H1 (cell line): ENCODE results near the gene ATP6V1B1. TPM values are rescaled to one million over a fixed set of nuclear protein-coding genes. Genes with fewer than 3 reads are reported as not detected.
A peak's percentile ranks its signal among the peaks of the same experiment; 100 is the strongest.

Experiments
- CTCF ChIA-PET: fragments of 300-600 bp; sonication (Branson Sonifier 250); formaldehyde crosslinking; loops from one replicate; lab custom pipeline; 2021; ENCODE audit not compliant: partially characterized antibody; lab: Charles Lee
- POLR2A ChIA-PET: fragments of 300-600 bp; sonication (Branson Sonifier 250); formaldehyde crosslinking; loops from one replicate; lab custom pipeline; 2021; ENCODE audit warnings: inconsistent platforms; ENCODE audit not compliant: partially characterized antibody; lab: Charles Lee
- DNase-seq, 2 experiments: peaks; one replicate each; pipeline versions ENCODE4 v3.0.0 to v3.0.0-alpha.2; 2010 to 2022; ENCODE audit warnings: low spot score in 2 of 2, low read depth in 1 of 2, mixed read lengths in 1 of 2
- FAIRE-seq: peaks from 2 replicates; lab custom pipeline; 2011; peaks lifted over from hg19 to GRCh38; lab: Jason Lieb, UNC
- H2AFZ ChIP-seq: 2 replicates; pipeline ENCODE4 v1.8.1; 2012; ENCODE audit warnings: low read length, inconsistent platforms
- H2AK5ac ChIP-seq: 2 replicates; pipeline ENCODE4 v1.6.1; 2013; ENCODE audit warnings: low read depth, low read length
- H2BK120ac ChIP-seq: replicated peaks from 2 replicates; pipeline ENCODE3; 2013; ENCODE audit warnings: low read depth, low read length, inconsistent platforms
- H2BK12ac ChIP-seq: 2 replicates; pipeline ENCODE4 v1.6.1; 2013; ENCODE audit warnings: low read depth, low read length
- H2BK15ac ChIP-seq: 2 replicates; pipeline ENCODE4 v1.6.1; 2013; ENCODE audit warnings: low read length
- H2BK20ac ChIP-seq: 2 replicates; pipeline ENCODE4 v1.6.1; 2013; ENCODE audit warnings: low read length
- H2BK5ac ChIP-seq: 2 replicates; pipeline ENCODE4 v1.6.1; 2013; ENCODE audit warnings: low read depth, low read length
- H3K14ac ChIP-seq: 2 replicates; pipeline ENCODE4 v1.6.1; 2013; ENCODE audit warnings: inconsistent platforms; ENCODE audit not compliant: insufficient read length
- H3K18ac ChIP-seq: 2 replicates; pipeline ENCODE4 v1.6.1; 2013; ENCODE audit warnings: low read length; ENCODE audit errors: extremely low read depth
- H3K23ac ChIP-seq: 2 replicates; pipeline ENCODE4 v1.6.1; 2013; ENCODE audit warnings: inconsistent platforms; ENCODE audit not compliant: insufficient read length
- H3K23me2 ChIP-seq: 2 replicates; pipeline ENCODE4 v1.6.1; 2013; ENCODE audit warnings: low read depth, low read length
- H3K27ac ChIP-seq: 2 replicates; pipeline ENCODE4 v1.6.1; 2011; ENCODE audit warnings: low read depth, low read length, inconsistent platforms
- H3K27me3 ChIP-seq, 4 experiments: replicated peaks in 1 of 4; 1 replicate in 1 of 4; 2 replicates in 3 of 4; pipeline versions ENCODE4 v1.6.1 to v1.8.1; 2011 to 2013; ENCODE audit warnings: low read length in 3 of 4, mild to moderate bottlenecking in 3 of 4, inconsistent platforms in 2 of 4, mixed read lengths in 2 of 4, moderate library complexity in 1 of 4; ENCODE audit not compliant: control insufficient read depth in 3 of 4, insufficient read depth in 3 of 4; ENCODE audit errors: extremely low read depth in 1 of 4
- H3K36me3 ChIP-seq, 4 experiments: 2 replicates each; pipeline versions ENCODE4 v1.6.1 to v1.8.1; 2011 to 2013; ENCODE audit warnings: mild to moderate bottlenecking in 4 of 4, low read length in 3 of 4, moderate library complexity in 2 of 4, control low read depth in 1 of 4, inconsistent platforms in 1 of 4; ENCODE audit not compliant: insufficient read depth in 4 of 4, control insufficient read depth in 2 of 4
- H3K4ac ChIP-seq: replicated peaks from 2 replicates; pipeline ENCODE3; 2013; ENCODE audit warnings: low read length, low read depth, mixed read lengths, inconsistent platforms; ENCODE audit not compliant: insufficient read length
- H3K4me1 ChIP-seq, 4 experiments: replicated peaks in 1 of 4; 1 replicate in 1 of 4; 2 replicates in 3 of 4; pipeline versions ENCODE4 v1.6.1 to v1.8.1; 2011 to 2013; ENCODE audit warnings: low read length in 3 of 4, inconsistent platforms in 2 of 4, mixed read lengths in 1 of 4; ENCODE audit not compliant: insufficient read depth in 4 of 4, control insufficient read depth in 3 of 4
- H3K4me2 ChIP-seq, 2 experiments: 2 replicates each; pipeline versions ENCODE4 v1.6.1 to v1.8.1; 2011 to 2013; ENCODE audit warnings: low read depth in 2 of 2, low read length in 2 of 2, control low read depth in 1 of 2, inconsistent platforms in 1 of 2, mild to moderate bottlenecking in 1 of 2; ENCODE audit not compliant: insufficient read depth in 1 of 2
- H3K4me3 ChIP-seq, 4 experiments: fragments of 200-600, 300-600 bp in 1 of 4; sonication (generic), shearing (Covaris generic), sonication (Bioruptor Twin) in 1 of 4; 2 replicates each; pipeline versions ENCODE4 v1.5.1 to v1.8.1; 2011 to 2016; ENCODE audit warnings: low read length in 4 of 4, low read depth in 3 of 4, control low read depth in 2 of 4, inconsistent platforms in 2 of 4, mild to moderate bottlenecking in 2 of 4, mixed read lengths in 1 of 4, moderate library complexity in 1 of 4; ENCODE audit not compliant: insufficient read depth in 2 of 4; ENCODE audit errors: extremely low read depth in 1 of 4
- H3K56ac ChIP-seq: replicated peaks from 2 replicates; pipeline ENCODE3; 2013; ENCODE audit warnings: low read depth, mild to moderate bottlenecking, mixed read lengths, low read length, inconsistent platforms; ENCODE audit not compliant: insufficient read length
- H3K79me1 ChIP-seq: 2 replicates; pipeline ENCODE4 v1.6.1; 2013; ENCODE audit warnings: low read depth, low read length, control low read depth
- H3K79me2 ChIP-seq, 2 experiments: 2 replicates each; pipeline versions ENCODE4 v1.6.1 to v1.8.1; 2012 to 2013; ENCODE audit warnings: low read length in 2 of 2, mild to moderate bottlenecking in 2 of 2, inconsistent platforms in 1 of 2; ENCODE audit not compliant: insufficient read depth in 2 of 2, control insufficient read depth in 1 of 2
- H3K9ac ChIP-seq, 4 experiments: replicated peaks in 1 of 4; 1 replicate in 1 of 4; 2 replicates in 3 of 4; pipeline versions ENCODE4 v1.6.1 to v1.8.1; 2011 to 2013; ENCODE audit warnings: low read depth in 3 of 4, low read length in 3 of 4, control low read depth in 2 of 4, mild to moderate bottlenecking in 2 of 4, moderate library complexity in 2 of 4, inconsistent platforms in 1 of 4; ENCODE audit errors: extremely low read depth in 1 of 4
- H3K9me3 ChIP-seq, 2 experiments: 2 replicates each; pipeline versions ENCODE4 v1.6.1 to v1.8.1; 2012 to 2013; ENCODE audit warnings: mild to moderate bottlenecking in 2 of 2, moderate library complexity in 2 of 2, control low read depth in 1 of 2, inconsistent platforms in 1 of 2, low read depth in 1 of 2, low read length in 1 of 2, mixed read lengths in 1 of 2; ENCODE audit not compliant: insufficient read depth in 2 of 2
- H4K20me1 ChIP-seq, 2 experiments: replicated peaks in 1 of 2; 2 replicates each; pipeline versions ENCODE3 to v1.8.1; 2011 to 2013; ENCODE audit warnings: inconsistent platforms in 2 of 2, low read length in 2 of 2, mild to moderate bottlenecking in 1 of 2; ENCODE audit not compliant: insufficient read depth in 2 of 2, control insufficient read depth in 1 of 2
- H4K5ac ChIP-seq: 2 replicates; pipeline ENCODE4 v1.6.1; 2013; ENCODE audit warnings: low read length, low read depth, mixed read lengths, inconsistent platforms; ENCODE audit not compliant: insufficient read length
- H4K8ac ChIP-seq: 2 replicates; pipeline ENCODE4 v1.8.0; 2013; ENCODE audit warnings: mild to moderate bottlenecking, moderate library complexity, low read length, inconsistent platforms; ENCODE audit not compliant: insufficient read depth; ENCODE audit errors: extremely low read depth
- H4K91ac ChIP-seq: replicated peaks from 2 replicates; pipeline ENCODE3; 2013; ENCODE audit warnings: low read length, mixed read lengths, inconsistent platforms; ENCODE audit not compliant: insufficient read length
- CHD1 ChIP-seq: IDR thresholded peaks from 2 replicates; pipeline ENCODE4 v1.6.1; 2012; ENCODE audit warnings: low read depth, low read length, improper control_type of control experiment
- RNF2 ChIP-seq: fragments of 200-900, 300-1000 bp; sonication (generic); IDR thresholded peaks from 2 replicates; pipeline ENCODE4 v1.7.1; 2016; ENCODE audit warnings: borderline replicate concordance, low read depth, mild to moderate bottlenecking, antibody characterized with exemption, low read length; ENCODE audit not compliant: poor library complexity, severe bottlenecking; ENCODE audit errors: missing control alignments
- SP1 ChIP-seq: IDR thresholded peaks from 2 replicates; pipeline ENCODE4 v1.6.1; 2011; ENCODE audit warnings: low read depth, low read length
- WGBS, 2 experiments: shearing (Covaris generic) in 1 of 2; methylation state at CpG; one replicate each; pipeline versions ENCODE4 v1.1.6 to v1.1.7; 2013 to 2015; ENCODE audit warnings: low lambda C conversion rate in 2 of 2, mixed read lengths in 2 of 2, inconsistent platforms in 1 of 2, low coverage in 1 of 2, missing lambda C conversion rate in 1 of 2; ENCODE audit not compliant: insufficient replicate concordance in 2 of 2, insufficient coverage in 1 of 2, insufficient read length in 1 of 2; ENCODE audit errors: extremely low coverage in 1 of 2, missing lambda C conversion rate in 1 of 2; 5-methylcytosine and 5-hydroxymethylcytosine counted together
- polyA plus RNA-seq, 7 experiments: library from polyadenylated mRNA; depleted of rRNA in 3 of 7; stranded (reverse) in 5 of 7; unstranded in 2 of 7; fragments of >200 nt in 5 of 7; fragments of 200-250 nt in 2 of 7; gene quantifications; 1 replicate in 5 of 7; 2 replicates in 1 of 7; 4 replicates in 1 of 7; pipeline versions ENCODE4 v1.2.1 to v1.2.3, GENCODE V29; 2011 to 2013; ENCODE audit warnings: missing spikeins in 2 of 7, mixed read lengths in 2 of 7
- total RNA-seq: library from RNA; stranded (reverse); fragmentation: NEBNext Ultra II Directional; extraction: Animal tissue kit (Norgen Biotek cat#: 25700); gene quantifications from 2 replicates; pipeline ENCODE4 v1.2.1, GENCODE V29; 2021

Gene ATP6V1B1
- total and polyA plus RNA-seq, 2 of the 8 experiments (the other 6 are each of a cell fraction or from before 2014, with no cell fraction given), result not detected

- Histone ChIP-seq H4K91ac (no peak overlapping the region), H3K4me1 (peaks cover 0 to 5% (median 3%) of the 10 kb centered on the region in 4 experiments; a peak in 3 of 7 replicates), H2BK5ac (no peak overlapping the region), H3K36me3 (peaks cover 0 to 8% (median 2%) of the 10 kb centered on the region in 4 experiments; a peak in 1 of 8 replicates), H3K4me2 (peak overlapping the region; percentile 82 to 98), H4K20me1 (peaks cover 3 to 18% of the 10 kb centered on the region in 2 experiments), H3K27me3 (no peaks in the 10 kb centered on the region; a peak in 2 of 7 replicates), H2AFZ (no peak overlapping the region), H3K23me2 (peaks cover 11% of the 10 kb centered on the region), H3K4ac (no peak overlapping the region), H3K79me2 (peaks cover 0 to 13% of the 10 kb centered on the region in 2 experiments; a peak in 2 of 4 replicates), H2AK5ac (no peak overlapping the region), H4K5ac (no peak overlapping the region), H2BK15ac (no peak overlapping the region), H3K4me3 (peak overlapping the region in 2 of 4 experiments; percentile 71 to 75; a peak in 3 of 8 replicates), H3K23ac (no peak overlapping the region), H3K79me1 (peaks cover 13% of the 10 kb centered on the region), H2BK120ac (no peak overlapping the region), H3K18ac (no peak overlapping the region), H3K9me3 (no peaks in the 10 kb centered on the region), H3K9ac (no peak overlapping the region), H4K8ac (no peak overlapping the region), H3K56ac (no peak overlapping the region), H3K14ac (no peak overlapping the region), H3K27ac (no peak overlapping the region), H2BK12ac (no peak overlapping the region), H2BK20ac (no peak overlapping the region)
- ChIA-PET POLR2A (no interaction called here), CTCF (interaction anchor here (0.8 to 3.9 kb wide), 6 partner anchors 9 to 77 kb away, joined by 3 to 21 read pairs (median 3); no protein-coding TSS in a partner anchor)
- FAIRE-seq (no peak), DNase-seq (no peak)
- 85% methylated on average over 12 of the region's 12 CpGs; no CpG with 5 or more reads in 1 of the 2 experiments for WGBS, 2 experiments
- TF ChIP-seq RNF2, result no peak
- TF ChIP-seq SP1, result no peak
- no peak for TF ChIP-seq CHD1
Measured at GRCh38 chr2:70992945-70993853, 57.5 kb downstream of the ATP6V1B1 start.
